K562 (cell line): ENCODE measurements around the gene LRP1. TPM values are rescaled to one million over a fixed set of nuclear protein-coding genes. Genes with fewer than 3 reads are reported as not detected.

Source experiments
- BCOR ChIP-seq: fragments of 450-650 bp; IDR thresholded peaks from 2 replicates; pipeline ENCODE4 v1.6.1; 2016
- BRCA1 ChIP-seq, 2 experiments: fragments of 450-650 bp in 1 of 2; sonication (generic) in 1 of 2; formaldehyde crosslinking in 1 of 2; IDR thresholded peaks; 2 replicates each; pipeline versions ENCODE4 v1.5.0 to v1.6.1; 2017 to 2020; ENCODE audit warnings: mild to moderate bottlenecking in 1 of 2, missing genetic modification reagents in 1 of 2
- ELF4 ChIP-seq: fragments of 450-650 bp; formaldehyde crosslinking; IDR thresholded peaks from 2 replicates; pipeline ENCODE4 v1.4.0; 2022; ENCODE audit warnings: missing genetic modification characterization
- HNRNPH1 ChIP-seq: fragments of 200-400 bp; formaldehyde crosslinking; optimal IDR thresholded peaks from 2 replicates; pipeline ENCODE3; 2017; ENCODE audit warnings: low read depth, mild to moderate bottlenecking, low read length, moderate library complexity
- MAFG ChIP-seq: fragments of 450-650 bp; conservative IDR thresholded peaks from 2 replicates; pipeline ENCODE4 v1.6.1; 2016; ENCODE audit warnings: missing genetic modification characterization, missing compliant biosample characterization
- NUFIP1 ChIP-seq: fragments of 450-650 bp; IDR thresholded peaks from 2 replicates; pipeline ENCODE4 v1.6.1; 2018; ENCODE audit not compliant: partially characterized antibody
- SIRT6 ChIP-seq: IDR thresholded peaks from one replicate; pipeline ENCODE4 v1.6.1; 2012; ENCODE audit warnings: low read depth, mild to moderate bottlenecking, control low read depth, inconsistent platforms, low read length, moderate library complexity
- TGIF2 ChIP-seq: sonication (generic); formaldehyde crosslinking; IDR thresholded peaks from 2 replicates; pipeline ENCODE4 v1.8.1; 2022; ENCODE audit warnings: mild to moderate bottlenecking, missing genetic modification reagents, moderate library complexity
- polyA plus RNA-seq, 8 experiments: library from polyadenylated mRNA; depleted of rRNA in 4 of 8; stranded (reverse) in 5 of 8; unstranded in 3 of 8; fragments of >200 nt; fragmentation: Nextera tagmentation in 2 of 8; fragmentation: Illumina TruSeq in 1 of 8; extraction: Ambion mirVana in 2 of 8; extraction: Trizol in 1 of 8; gene quantifications; 2 replicates each; pipeline versions ENCODE4 v1.2.1 to v1.2.3, GENCODE V29; 2011 to 2014; ENCODE audit warnings: inconsistent platforms in 1 of 8, missing spikeins in 1 of 8
- total RNA-seq, 7 experiments: library from RNA; depleted of rRNA in 6 of 7; stranded (reverse); fragments of >200 nt in 6 of 7; fragmentation: Illumina TruSeq in 2 of 7; extraction: Trizol in 2 of 7; gene quantifications; 2 replicates each; pipeline versions ENCODE4 v1.2.1 to v1.2.3, GENCODE V29; 2011 to 2021; ENCODE audit warnings: low replicate concordance in 1 of 7
- TF ChIP-seq, protein P1 (sequence below): fragments of 150-350 bp; IDR thresholded peaks from 2 replicates; pipeline ENCODE4 v1.6.1; 2014; ENCODE audit warnings: low read depth, mild to moderate bottlenecking, low read length, borderline replicate concordance
- TF ChIP-seq, protein P2 (sequence below), 2 experiments: fragments of 450-650 bp in 1 of 2; sonication (generic) in 1 of 2; formaldehyde crosslinking in 1 of 2; IDR thresholded peaks in 1 of 2; conservative IDR thresholded peaks in 1 of 2; 2 replicates each; pipeline versions ENCODE4 v1.6.1 to v1.8.1; 2016 to 2023; ENCODE audit warnings: mild to moderate bottlenecking in 2 of 2, moderate library complexity in 2 of 2, inconsistent platforms in 1 of 2, missing genetic modification reagents in 1 of 2
- TF ChIP-seq, protein P3 (sequence below): fragments of 250-450 bp; sonication (Bioruptor Pico); IDR thresholded peaks from 2 replicates; pipeline ENCODE4 v1.5.0; 2021

LRP1 gene
- total and polyA plus RNA-seq, 9 of the 15 experiments (the other 6 are each of a cell fraction or from before 2014, with no cell fraction given): 0.04 to 0.64 (median 0.19) TPM; not detected in 2

DNA sequence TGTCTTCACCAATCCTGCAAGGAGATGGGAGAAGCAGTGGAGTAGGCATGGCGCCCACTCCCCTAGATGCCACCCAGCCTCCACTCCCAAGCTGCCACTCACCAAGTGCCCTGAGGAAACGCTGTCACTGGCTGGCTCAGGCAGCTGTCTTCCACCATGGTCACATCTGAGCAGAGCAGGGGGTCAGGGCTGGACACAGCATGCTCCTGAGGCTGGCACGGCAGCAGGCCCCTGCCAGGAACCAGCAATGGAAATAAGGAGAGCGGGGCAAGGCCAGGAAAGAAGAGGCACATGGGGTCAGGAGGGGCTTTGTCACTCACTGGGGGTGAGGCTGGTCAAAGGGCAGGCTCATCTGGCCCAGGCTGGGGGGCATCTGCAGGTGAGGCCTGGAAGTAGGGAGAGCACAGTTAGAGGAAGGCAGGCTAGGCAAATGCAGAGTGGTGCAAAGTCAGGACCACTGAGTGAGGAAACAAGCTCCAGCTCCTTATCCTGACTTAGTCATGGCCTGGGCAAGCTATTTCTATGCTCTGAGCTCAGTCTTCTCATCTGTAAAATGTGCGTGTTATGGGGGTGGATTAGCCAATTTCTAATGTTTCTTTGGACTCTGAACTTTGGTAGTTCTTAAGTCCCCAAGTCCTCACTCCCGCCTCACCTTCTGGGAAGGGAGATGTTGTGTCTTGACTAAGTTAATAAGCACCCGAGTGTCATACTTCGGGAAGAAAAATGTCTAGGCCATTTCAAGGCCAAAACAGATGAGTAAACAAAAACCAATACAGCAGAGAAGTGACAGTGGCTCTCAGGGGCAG, 31.3 kb upstream of the LRP1 start (continued):
- TF ChIP-seq SIRT6 (no peak), MAFG (tag) (peak; percentile 44), BCOR (peak; percentile 93), TGIF2 (CRISPR knock-in tag) (no peak), BRCA1 (IDR thresholded peaks at IDR 0.05) (no peak), BRCA1 (CRISPR knock-in tag; IDR thresholded peaks at IDR 0.05) (no peak), ELF4 (CRISPR knock-in tag) (no peak), NUFIP1 (no peak), HNRNPH1 (no peak)
- TF ChIP-seq, protein P1, sequence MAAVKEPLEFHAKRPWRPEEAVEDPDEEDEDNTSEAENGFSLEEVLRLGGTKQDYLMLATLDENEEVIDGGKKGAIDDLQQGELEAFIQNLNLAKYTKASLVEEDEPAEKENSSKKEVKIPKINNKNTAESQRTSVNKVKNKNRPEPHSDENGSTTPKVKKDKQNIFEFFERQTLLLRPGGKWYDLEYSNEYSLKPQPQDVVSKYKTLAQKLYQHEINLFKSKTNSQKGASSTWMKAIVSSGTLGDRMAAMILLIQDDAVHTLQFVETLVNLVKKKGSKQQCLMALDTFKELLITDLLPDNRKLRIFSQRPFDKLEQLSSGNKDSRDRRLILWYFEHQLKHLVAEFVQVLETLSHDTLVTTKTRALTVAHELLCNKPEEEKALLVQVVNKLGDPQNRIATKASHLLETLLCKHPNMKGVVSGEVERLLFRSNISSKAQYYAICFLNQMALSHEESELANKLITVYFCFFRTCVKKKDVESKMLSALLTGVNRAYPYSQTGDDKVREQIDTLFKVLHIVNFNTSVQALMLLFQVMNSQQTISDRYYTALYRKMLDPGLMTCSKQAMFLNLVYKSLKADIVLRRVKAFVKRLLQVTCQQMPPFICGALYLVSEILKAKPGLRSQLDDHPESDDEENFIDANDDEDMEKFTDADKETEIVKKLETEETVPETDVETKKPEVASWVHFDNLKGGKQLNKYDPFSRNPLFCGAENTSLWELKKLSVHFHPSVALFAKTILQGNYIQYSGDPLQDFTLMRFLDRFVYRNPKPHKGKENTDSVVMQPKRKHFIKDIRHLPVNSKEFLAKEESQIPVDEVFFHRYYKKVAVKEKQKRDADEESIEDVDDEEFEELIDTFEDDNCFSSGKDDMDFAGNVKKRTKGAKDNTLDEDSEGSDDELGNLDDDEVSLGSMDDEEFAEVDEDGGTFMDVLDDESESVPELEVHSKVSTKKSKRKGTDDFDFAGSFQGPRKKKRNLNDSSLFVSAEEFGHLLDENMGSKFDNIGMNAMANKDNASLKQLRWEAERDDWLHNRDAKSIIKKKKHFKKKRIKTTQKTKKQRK: no peak
- TF ChIP-seq, protein P2, sequence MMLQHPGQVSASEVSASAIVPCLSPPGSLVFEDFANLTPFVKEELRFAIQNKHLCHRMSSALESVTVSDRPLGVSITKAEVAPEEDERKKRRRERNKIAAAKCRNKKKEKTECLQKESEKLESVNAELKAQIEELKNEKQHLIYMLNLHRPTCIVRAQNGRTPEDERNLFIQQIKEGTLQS (IDR thresholded peaks at IDR 0.05): no peak
- TF ChIP-seq, protein P2 (CRISPR knock-in tag; conservative IDR thresholded peaks at IDR 0.05): 0 out of 2 replicates have a peak, but pooled peaks have one; percentile 22
- TF ChIP-seq, protein P3, sequence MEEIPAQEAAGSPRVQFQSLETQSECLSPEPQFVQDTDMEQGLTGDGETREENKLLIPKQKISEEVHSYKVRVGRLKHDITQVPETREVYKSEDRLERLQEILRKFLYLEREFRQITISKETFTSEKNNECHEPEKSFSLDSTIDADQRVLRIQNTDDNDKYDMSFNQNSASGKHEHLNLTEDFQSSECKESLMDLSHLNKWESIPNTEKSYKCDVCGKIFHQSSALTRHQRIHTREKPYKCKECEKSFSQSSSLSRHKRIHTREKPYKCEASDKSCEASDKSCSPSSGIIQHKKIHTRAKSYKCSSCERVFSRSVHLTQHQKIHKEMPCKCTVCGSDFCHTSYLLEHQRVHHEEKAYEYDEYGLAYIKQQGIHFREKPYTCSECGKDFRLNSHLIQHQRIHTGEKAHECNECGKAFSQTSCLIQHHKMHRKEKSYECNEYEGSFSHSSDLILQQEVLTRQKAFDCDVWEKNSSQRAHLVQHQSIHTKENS: no peak
